Measurements from ENCODE around the gene MAP4K4.

MAP4K4 gene

GRCh38 chr2:101723371-101724124 is 26.0 kb downstream of the MAP4K4 start:
- DNase-seq, result no peak

- no peak for DNase-seq
These were observed 26.6 kb downstream of the MAP4K4 start for GRCh38 chr2:101724125-101724474.

- DNase-seq, result no peak
These were observed 27.5 kb downstream of the MAP4K4 start for GRCh38 chr2:101725038-101725437.

- DNase-seq, result peak; percentile 54
These were observed 28.1 kb downstream of the MAP4K4 start for GRCh38 chr2:101725515-101726192.

- no peak for DNase-seq
These were observed 31.4 kb downstream of the MAP4K4 start for GRCh38 chr2:101728865-101729264.

- DNase-seq, result peak; percentile 21
These were observed 32.1 kb downstream of the MAP4K4 start for GRCh38 chr2:101729521-101730190.

GRCh38 chr2:101731221-101732054 is 33.9 kb downstream of the MAP4K4 start:
- no peak for DNase-seq

GRCh38 chr2:101732199-101732598 is 34.7 kb downstream of the MAP4K4 start:
- DNase-seq, result no peak

- DNase-seq, result no peak
These were observed 35.3 kb downstream of the MAP4K4 start for GRCh38 chr2:101732773-101733256.

GRCh38 chr2:101733257-101733993 is 35.9 kb downstream of the MAP4K4 start:
- no peak for DNase-seq

GRCh38 chr2:101734505-101735165 is 37.1 kb downstream of the MAP4K4 start:
- no peak for DNase-seq

GRCh38 chr2:101735166-101735533 is 37.6 kb downstream of the MAP4K4 start:
- no peak for DNase-seq

- no peak for DNase-seq
These were observed 38.7 kb downstream of the MAP4K4 start for GRCh38 chr2:101736233-101736632.

- DNase-seq, result no peak
These were observed 39.4 kb downstream of the MAP4K4 start for GRCh38 chr2:101736861-101737291.

- DNase-seq, result no peak
These were observed 40.2 kb downstream of the MAP4K4 start for GRCh38 chr2:101737478-101738255.

- no peak for DNase-seq
These were observed 41.1 kb downstream of the MAP4K4 start for GRCh38 chr2:101738649-101739048.

- DNase-seq, result no peak
These were observed 43.1 kb downstream of the MAP4K4 start for GRCh38 chr2:101740555-101740964.

GRCh38 chr2:101741775-101742520 is 44.4 kb downstream of the MAP4K4 start:
- no peak for DNase-seq

- no peak for DNase-seq
These were observed 45.0 kb downstream of the MAP4K4 start for GRCh38 chr2:101742547-101742946.

GRCh38 chr2:101743288-101743687 is 45.8 kb downstream of the MAP4K4 start:
- DNase-seq, result no peak
